ENCODE measurements around the gene CBL.

DNA sequence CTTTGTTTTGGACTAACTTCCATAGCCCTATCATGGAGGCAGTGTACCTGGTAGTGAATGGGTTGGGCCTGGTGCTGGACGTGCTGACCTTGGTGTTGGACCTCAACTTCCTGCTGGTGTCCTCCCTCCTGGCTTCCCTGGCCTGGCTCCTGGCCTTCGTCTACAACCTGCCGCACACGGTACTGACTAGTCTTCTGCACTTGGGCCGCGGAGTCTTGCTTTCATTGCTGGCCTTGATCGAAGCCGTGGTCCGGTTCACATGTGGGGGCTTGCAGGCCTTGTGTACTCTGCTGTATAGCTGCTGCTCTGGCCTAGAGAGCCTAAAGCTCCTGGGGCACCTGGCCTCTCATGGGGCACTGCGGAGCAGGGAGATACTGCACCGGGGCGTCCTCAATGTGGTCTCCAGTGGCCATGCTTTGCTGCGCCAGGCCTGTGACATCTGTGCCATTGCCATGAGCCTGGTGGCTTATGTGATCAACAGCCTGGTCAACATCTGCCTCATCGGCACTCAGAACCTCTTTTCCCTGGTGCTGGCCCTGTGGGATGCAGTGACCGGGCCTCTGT is 129.0 kb downstream of the CBL start:
- TF ChIP-seq CTCF (IDR thresholded peaks at IDR 0.05; ENCODE audit: low read depth, low read length): no peak
- no peak for TF ChIP-seq POLR2A (IDR thresholded peaks at IDR 0.05; ENCODE audit: extremely low read depth, insufficient read length)
- no peak for TF ChIP-seq MYC (IDR thresholded peaks at IDR 0.05; ENCODE audit: low read depth, low read length)
